SJSA1 (cell line): ENCODE measurements around the gene TMEM256. TPM values are rescaled to one million over a fixed set of nuclear protein-coding genes. Genes with fewer than 3 reads are reported as not detected.
A peak's percentile ranks its signal among the peaks of the same experiment; 100 is the strongest.

Experiments used
- DNase-seq, 2 experiments: peaks; one replicate each; pipeline ENCODE4 v3.0.0-alpha.2; 2015 to 2020; ENCODE audit warnings: low spot score in 2 of 2, low read depth in 1 of 2
- H3K27ac ChIP-seq: fragments of 250-450 bp; sonication (Bioruptor Pico); 2 replicates; pipeline ENCODE4 v1.5.1; 2020; ENCODE audit warnings: mild to moderate bottlenecking, moderate library complexity
- H3K27me3 ChIP-seq: fragments of 250-450 bp; sonication (Bioruptor Pico); replicated peaks from 2 replicates; pipeline ENCODE4 v1.5.1; 2020; ENCODE audit warnings: mild to moderate bottlenecking, moderate library complexity
- H3K36me3 ChIP-seq: fragments of 250-450 bp; sonication (Bioruptor Pico); 2 replicates; pipeline ENCODE4 v1.5.1; 2020; ENCODE audit warnings: mild to moderate bottlenecking
- H3K4me1 ChIP-seq: fragments of 250-450 bp; sonication (Bioruptor Pico); replicated peaks from 2 replicates; pipeline ENCODE4 v1.6.1; 2021; ENCODE audit warnings: mild to moderate bottlenecking
- H3K4me3 ChIP-seq: fragments of 250-450 bp; sonication (Bioruptor Pico); 2 replicates; pipeline ENCODE4 v1.5.1; 2020; ENCODE audit warnings: mild to moderate bottlenecking
- H3K9me3 ChIP-seq: fragments of 250-450 bp; sonication (Bioruptor Pico); replicated peaks from 2 replicates; pipeline ENCODE4 v1.5.1; 2020; ENCODE audit warnings: mild to moderate bottlenecking
- total RNA-seq: library from RNA; depleted of rRNA; stranded (reverse); fragments of >200 nt; shearing (Covaris generic); gene quantifications from 2 replicates; pipeline ENCODE4 v1.2.3, GENCODE V29; 2014; rRNA removed

The TMEM256 gene
- 24.7 and 28.8 TPM in 2 replicates for total RNA-seq

DNA sequence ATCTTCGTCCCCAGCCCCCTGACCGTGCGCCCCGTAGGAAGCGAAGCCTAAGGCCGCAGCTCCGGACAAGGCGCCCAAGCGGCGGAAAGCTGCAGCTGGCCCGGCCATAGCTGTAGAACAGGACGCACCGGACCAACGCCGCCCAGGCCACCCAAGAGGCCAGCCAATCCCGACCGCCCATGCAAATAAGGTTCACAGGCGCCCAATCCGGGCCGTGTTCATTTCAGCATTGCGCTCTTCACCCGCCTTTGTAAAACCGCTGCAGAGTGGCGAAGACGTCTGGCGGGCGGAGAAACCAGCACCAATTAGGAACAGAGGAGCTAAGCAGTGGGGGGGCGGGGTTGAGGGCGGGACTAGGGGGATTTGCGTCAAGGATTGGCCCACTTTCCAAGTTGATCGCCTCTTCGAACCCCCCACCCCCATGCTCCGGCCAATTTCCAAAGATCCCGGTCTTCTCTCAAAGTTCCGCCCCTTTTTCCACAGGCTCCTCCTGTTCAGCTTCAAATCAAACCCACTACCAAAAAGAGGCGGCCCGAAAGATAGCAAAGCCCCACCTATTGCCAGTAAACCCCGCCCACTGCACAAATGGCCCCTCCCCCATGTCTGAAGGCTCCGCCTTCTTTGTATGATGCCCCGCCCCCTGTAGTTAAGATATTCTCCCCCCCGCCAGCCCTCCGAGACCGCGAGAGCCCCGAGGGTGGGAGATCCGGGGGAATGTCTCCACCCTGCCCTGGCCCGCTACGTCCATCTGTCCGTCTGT is at the start of gene TMEM256:
TMEM256 (minus strand) TSS at position 121 of the 760 bp plus-strand sequence; CDS start at position 108, 13 bp downstream.
- Histone ChIP-seq H3K27me3 (no peaks in the 10 kb centered on the region), H3K4me3 (peak within 1 kb of the TSS; percentile 59), H3K27ac (peak within 1 kb of the TSS; percentile 17; the same call in 1 of the 2 replicates), H3K9me3 (no peaks in the 10 kb centered on the region), H3K4me1 (peaks cover 22% of the 10 kb centered on the region), H3K36me3 (no peaks in the 10 kb centered on the region)
- peak; percentile 98 for DNase-seq

GRCh38 chr17:7448461-7448860 is 44.6 kb upstream of the TMEM256 start:
- Histone ChIP-seq H3K4me1 (no peaks in the 10 kb centered on the region), H3K9me3 (no peaks in the 10 kb centered on the region), H3K27me3 (peaks cover 5% of the 10 kb centered on the region; the same call in 1 of the 2 replicates), H3K27ac (no peak overlapping the region), H3K4me3 (no peak overlapping the region), H3K36me3 (no peaks in the 10 kb centered on the region)
- no peak for DNase-seq

DNA sequence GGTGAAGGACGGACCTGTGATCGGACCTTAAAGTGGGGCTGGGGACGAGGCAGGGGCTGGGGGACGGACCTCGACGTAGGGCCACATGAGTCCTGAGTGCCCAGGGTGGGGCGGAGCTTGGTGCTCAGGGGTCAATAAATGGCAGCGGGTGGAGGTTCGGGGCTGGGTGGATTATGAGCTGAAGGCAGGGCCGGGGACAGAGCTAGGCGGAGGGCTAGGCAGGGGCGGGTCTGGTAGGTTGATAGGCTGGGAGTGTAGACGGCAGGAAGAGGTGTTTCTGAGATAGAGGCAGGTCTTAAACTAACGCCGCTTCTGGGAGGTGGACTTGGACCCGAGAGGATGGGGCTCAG is 41.7 kb upstream of the TMEM256 start:
- no peaks in the 10 kb centered on the region for H3K36me3 ChIP-seq

DNA sequence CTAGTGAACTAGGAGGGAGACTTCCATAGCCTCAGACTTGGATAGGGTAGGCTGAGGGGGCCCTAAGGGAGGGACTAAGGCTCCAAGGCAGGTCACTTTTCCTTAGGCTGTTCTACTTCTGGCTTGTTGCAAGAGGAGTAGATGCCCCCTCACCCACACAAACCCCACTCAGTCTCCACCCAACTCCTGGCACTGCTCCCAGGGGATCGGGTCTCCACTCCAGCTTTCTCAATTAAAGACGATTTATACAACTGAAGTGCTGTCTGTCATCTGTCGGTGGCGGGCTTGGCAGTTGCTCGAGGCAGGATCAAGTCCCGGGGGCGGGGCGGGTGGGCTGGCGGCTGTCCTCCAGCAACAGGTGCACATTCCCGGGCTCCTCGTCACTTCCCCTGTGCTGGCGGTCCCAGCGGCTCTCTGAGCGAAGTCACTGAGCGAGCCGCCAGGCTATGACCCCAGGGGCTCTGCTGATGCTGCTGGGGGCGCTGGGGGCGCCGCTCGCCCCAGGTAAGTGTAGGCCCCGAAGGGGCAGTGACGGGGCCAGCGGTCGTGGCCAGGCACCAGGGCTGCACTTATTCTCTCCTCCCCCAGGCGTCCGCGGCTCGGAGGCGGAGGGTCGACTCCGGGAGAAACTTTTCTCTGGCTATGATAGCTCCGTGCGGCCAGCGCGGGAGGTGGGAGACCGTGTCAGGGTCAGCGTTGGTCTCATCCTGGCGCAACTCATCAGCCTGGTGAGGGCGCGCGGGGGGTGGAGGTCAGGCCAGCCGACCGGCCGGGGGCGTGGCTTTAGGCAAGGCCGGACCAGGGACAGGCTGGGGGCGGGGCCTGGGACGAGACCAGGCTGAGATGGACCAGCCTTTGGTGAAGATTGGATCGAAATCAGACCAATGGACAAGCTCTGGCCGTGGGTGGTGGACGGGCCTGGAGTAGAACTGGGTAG is 41.1 kb upstream of the TMEM256 start, which contains the start of gene CHRNB1:
CHRNB1 (plus strand) TSS at position 380 of the 937 bp plus-strand sequence; CDS start at position 447, 67 bp downstream.
- no peak for DNase-seq
- Histone ChIP-seq H3K36me3 (no peaks in the 10 kb centered on the region), H3K27ac (no peak within 1 kb of the TSS), H3K4me3 (no peak within 1 kb of the TSS), H3K4me1 (peaks cover 7% of the 10 kb centered on the region; the same call in 1 of the 2 replicates), H3K27me3 (peaks cover 20% of the 10 kb centered on the region), H3K9me3 (no peaks in the 10 kb centered on the region)

More for the DNA sequence above, 41.7 kb upstream of the TMEM256 start:
- H3K27ac ChIP-seq: no peak overlapping the region
- no peak for DNase-seq
- peaks cover 1% of the 10 kb centered on the region; the same call in 1 of the 2 replicates for H3K4me1 ChIP-seq
- H3K4me3 ChIP-seq: no peak overlapping the region
- H3K9me3 ChIP-seq: no peaks in the 10 kb centered on the region
- H3K27me3 ChIP-seq: peaks cover 13% of the 10 kb centered on the region

- no peaks in the 10 kb centered on the region for H3K36me3 ChIP-seq
- DNase-seq: no peak
- peaks cover 11% of the 10 kb centered on the region for H3K4me1 ChIP-seq
- peaks cover 29% of the 10 kb centered on the region for H3K27me3 ChIP-seq
- no peak overlapping the region for H3K27ac ChIP-seq
- H3K4me3 ChIP-seq: no peak overlapping the region
- no peaks in the 10 kb centered on the region for H3K9me3 ChIP-seq
These were observed 39.9 kb upstream of the TMEM256 start for GRCh38 chr17:7443499-7444485.

DNA sequence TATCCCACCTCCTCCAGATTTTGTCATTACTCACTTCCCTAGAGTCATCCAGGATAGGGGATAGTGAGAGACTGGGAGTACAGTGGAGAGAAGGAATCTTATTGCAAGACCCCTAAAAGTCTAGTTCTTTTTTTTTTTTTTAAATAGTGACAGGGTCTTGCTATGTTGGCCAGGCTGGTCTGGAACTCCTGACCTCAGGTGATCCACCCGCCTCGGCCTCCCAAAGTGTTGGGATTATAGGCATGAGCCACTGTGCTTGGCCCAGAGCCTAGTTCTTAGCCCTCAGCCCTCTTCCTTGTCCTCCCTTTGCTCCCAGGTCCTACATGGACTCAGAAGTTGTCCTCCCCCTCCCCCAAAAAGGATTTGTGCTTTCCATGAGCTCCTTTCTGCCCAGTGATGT is 38.2 kb upstream of the TMEM256 start:
- peaks cover 15% of the 10 kb centered on the region for H3K4me1 ChIP-seq
- DNase-seq: no peak
- H3K27me3 ChIP-seq: peaks cover 44% of the 10 kb centered on the region
- H3K4me3 ChIP-seq: no peak overlapping the region
- H3K36me3 ChIP-seq: no peaks in the 10 kb centered on the region
- no peaks in the 10 kb centered on the region for H3K9me3 ChIP-seq
- H3K27ac ChIP-seq: no peak overlapping the region

GRCh38 chr17:7441266-7441665 is 37.4 kb upstream of the TMEM256 start:
- peaks cover 51% of the 10 kb centered on the region for H3K27me3 ChIP-seq
- no peak overlapping the region for H3K27ac ChIP-seq
- H3K4me3 ChIP-seq: no peak overlapping the region
- H3K4me1 ChIP-seq: peaks cover 24% of the 10 kb centered on the region
- no peaks in the 10 kb centered on the region for H3K9me3 ChIP-seq
- H3K36me3 ChIP-seq: no peaks in the 10 kb centered on the region
- DNase-seq: no peak

DNA sequence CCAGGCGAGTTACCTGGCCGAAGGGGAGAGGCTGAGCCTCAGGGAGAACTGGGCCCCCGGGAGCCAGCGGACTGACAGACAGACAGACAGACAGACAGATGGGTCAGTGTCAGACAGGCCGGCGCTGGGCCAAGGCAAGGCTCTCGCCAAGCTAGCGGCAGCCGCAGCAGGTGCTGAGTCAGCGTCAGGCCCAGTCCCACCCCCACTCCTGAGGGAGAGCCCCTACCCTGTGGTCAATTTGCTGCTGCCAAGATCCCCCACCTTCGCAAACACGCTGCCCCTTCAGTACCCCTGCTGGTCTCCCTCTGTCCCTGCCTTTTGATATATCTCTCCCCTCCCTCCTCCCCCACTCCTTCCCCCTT is 36.9 kb upstream of the TMEM256 start:
- no peak overlapping the region for H3K4me3 ChIP-seq
- H3K4me1 ChIP-seq: peaks cover 28% of the 10 kb centered on the region
- no peak overlapping the region for H3K27ac ChIP-seq
- H3K36me3 ChIP-seq: no peaks in the 10 kb centered on the region
- H3K27me3 ChIP-seq: peaks cover 50% of the 10 kb centered on the region
- no peaks in the 10 kb centered on the region for H3K9me3 ChIP-seq
- no peak for DNase-seq

DNA sequence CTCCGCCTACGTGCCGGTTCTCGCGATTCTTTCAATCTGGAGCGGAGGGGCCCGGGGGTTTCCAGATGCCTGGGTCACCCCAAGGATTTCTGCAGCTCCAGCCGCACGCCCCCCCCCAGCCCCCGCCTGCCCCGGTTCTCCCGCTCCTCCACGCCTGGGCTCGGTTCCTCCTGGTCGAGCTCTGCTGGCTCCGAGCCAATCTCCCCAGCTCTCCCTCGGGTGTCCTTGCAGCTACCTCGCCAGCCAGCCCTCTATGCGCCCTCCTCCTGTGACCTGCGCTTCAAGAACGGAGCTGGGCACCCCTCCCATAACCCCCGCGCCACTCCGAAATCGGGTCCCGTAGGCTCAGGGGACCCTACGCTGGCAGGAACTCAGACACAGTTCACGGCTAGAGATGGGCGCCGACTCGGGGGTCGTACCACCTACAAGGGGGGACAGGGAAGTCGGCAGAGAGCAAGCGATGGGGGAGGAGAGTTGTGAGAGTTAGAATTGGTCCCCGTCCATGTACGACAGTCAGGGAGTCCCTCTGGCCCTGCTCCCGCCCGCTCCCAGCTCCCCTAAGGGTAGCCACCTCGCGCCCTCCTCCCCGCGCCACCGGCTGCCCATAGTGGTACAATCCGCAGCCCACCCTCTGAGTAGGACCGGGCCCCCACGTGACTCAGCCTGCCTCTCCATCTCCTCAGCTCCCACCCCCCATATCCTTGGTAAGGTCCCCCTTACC is 36.4 kb upstream of the TMEM256 start:
- H3K27me3 ChIP-seq: peaks cover 51% of the 10 kb centered on the region
- no peak for DNase-seq
- H3K36me3 ChIP-seq: no peaks in the 10 kb centered on the region
- peaks cover 34% of the 10 kb centered on the region for H3K4me1 ChIP-seq
- H3K9me3 ChIP-seq: no peaks in the 10 kb centered on the region
- H3K4me3 ChIP-seq: no peak overlapping the region
- H3K27ac ChIP-seq: no peak overlapping the region

GRCh38 chr17:7439462-7440112 is 35.7 kb upstream of the TMEM256 start, which contains the start of gene FGF11:
Gene FGF11 (plus strand): TSS chr17:7439512. CDS start chr17:7439621, 109 bp downstream.
- Histone ChIP-seq H3K9me3 (no peaks in the 10 kb centered on the region), H3K27me3 (peaks cover 51% of the 10 kb centered on the region), H3K27ac (no peak within 1 kb of the TSS), H3K4me3 (no peak within 1 kb of the TSS), H3K36me3 (no peaks in the 10 kb centered on the region), H3K4me1 (peaks cover 34% of the 10 kb centered on the region)
- no peak for DNase-seq

- Histone ChIP-seq H3K4me1 (peaks cover 34% of the 10 kb centered on the region), H3K27ac (no peak overlapping the region), H3K36me3 (no peaks in the 10 kb centered on the region), H3K27me3 (peaks cover 51% of the 10 kb centered on the region), H3K4me3 (no peak overlapping the region), H3K9me3 (no peaks in the 10 kb centered on the region)
- DNase-seq: no peak
These were observed 35.0 kb upstream of the TMEM256 start for GRCh38 chr17:7438656-7439460.
